Posterior cingulate gyrus (tissue), 11 donors: ENCODE results near the gene LEAP2.
A peak's percentile ranks its signal among the peaks of the same experiment; 100 is the strongest.

Experiments used
- DNase-seq, 10 donors: peaks; one replicate each; pipeline versions ENCODE4 v3.0.0 to v3.0.0-alpha.2; 2020 to 2021; ENCODE audit warnings: mixed read lengths in 3 of 10
- intact Hi-C: fragments of 100-400 bp; cut with DNase I; formaldehyde crosslinking; loops from one replicate; pipeline ENCODE4 v1.15.1; 2023

The LEAP2 gene

GRCh38 chr5:132871459-132872284, 1.8 kb upstream of the LEAP2 start:
- intact Hi-C loops = no loop called here

GRCh38 chr5:132872788-132873118, 715 bp upstream of the LEAP2 start:
- intact Hi-C loops = no loop called here
- no peak for DNase-seq

More at GRCh38 chr5:132871459-132872284, 1.8 kb upstream of the LEAP2 start:
- DNase-seq = no peak

- intact Hi-C loops = no loop called here
- no peak for DNase-seq
Measured at GRCh38 chr5:132873930-132874271, 433 bp downstream of the LEAP2 start.

- intact Hi-C loops = no loop called here
- DNase-seq = no peak
Measured at GRCh38 chr5:132876020-132876759, 2.7 kb downstream of the LEAP2 start.

GRCh38 chr5:132877466-132877865, 4.0 kb downstream of the LEAP2 start:
- intact Hi-C loops = no loop called here
- DNase-seq = no peak

GRCh38 chr5:132877938-132878337, 4.5 kb downstream of the LEAP2 start:
- no peak for DNase-seq
- intact Hi-C loops = no loop called here

- peak in 8 of 10 donors; percentile 18 to 91 (median 59) for DNase-seq
- intact Hi-C loops = loop anchor here (5.0 to 10.0 kb wide), 3 partner anchors 51 to 496 kb away; partner anchors contain the start of genes AFF4 and SHROOM1
Measured at GRCh38 chr5:132883261-132883834, 9.9 kb downstream of the LEAP2 start.

GRCh38 chr5:132884548-132884947, 11.1 kb downstream of the LEAP2 start:
- intact Hi-C loops = loop anchor here (5.0 to 10.0 kb wide), 3 partner anchors 52 to 497 kb away; partner anchors contain the start of genes AFF4 and SHROOM1
- DNase-seq = no peak

GRCh38 chr5:132886064-132886823, 12.8 kb downstream of the LEAP2 start:
- intact Hi-C loops = loop anchor here (10.0 kb wide), 1 partner anchor 79 kb away; the partner anchor contains the start of gene AFF4
- DNase-seq = peak in 1 of 10 donors; percentile 28

GRCh38 chr5:132887283-132887682, 13.8 kb downstream of the LEAP2 start:
- intact Hi-C loops = loop anchor here (10.0 kb wide), 1 partner anchor 78 kb away; the partner anchor contains the start of gene AFF4
- no peak for DNase-seq

- no peak for DNase-seq
- intact Hi-C loops = loop anchor here (10.0 kb wide), 1 partner anchor 75 kb away; the partner anchor contains the start of gene AFF4
Measured at GRCh38 chr5:132889501-132889900, 16.0 kb downstream of the LEAP2 start.

- intact Hi-C loops = no loop called here
- no peak for DNase-seq
Measured at GRCh38 chr5:132890817-132891216, 17.3 kb downstream of the LEAP2 start.

GRCh38 chr5:132895719-132896305, 22.3 kb downstream of the LEAP2 start:
- intact Hi-C loops = no loop called here

GRCh38 chr5:132896685-132897084, 23.2 kb downstream of the LEAP2 start:
- DNase-seq = peak in 1 of 10 donors; percentile 12
- intact Hi-C loops = no loop called here

More at GRCh38 chr5:132895719-132896305, 22.3 kb downstream of the LEAP2 start:
- DNase-seq = no peak

GRCh38 chr5:132898094-132898493, 24.6 kb downstream of the LEAP2 start:
- DNase-seq = no peak
- intact Hi-C loops = no loop called here

GRCh38 chr5:132901036-132901435, 27.6 kb downstream of the LEAP2 start:
- no peak for DNase-seq
- intact Hi-C loops = no loop called here

GRCh38 chr5:132901730-132902129, 28.3 kb downstream of the LEAP2 start:
- intact Hi-C loops = no loop called here

GRCh38 chr5:132905938-132906337, 32.5 kb downstream of the LEAP2 start:
- DNase-seq = no peak
- intact Hi-C loops = no loop called here

More at GRCh38 chr5:132901730-132902129, 28.3 kb downstream of the LEAP2 start:
- no peak for DNase-seq

- no peak for DNase-seq
- intact Hi-C loops = no loop called here
Measured at GRCh38 chr5:132907161-132907560, 33.7 kb downstream of the LEAP2 start.

GRCh38 chr5:132909702-132910101, 36.2 kb downstream of the LEAP2 start:
- no peak for DNase-seq
- intact Hi-C loops = no loop called here
